ENCODE measurements around the gene PLA1A. TPM values are rescaled to one million over a fixed set of nuclear protein-coding genes. Genes with fewer than 3 reads are reported as not detected.

Gene PLA1A
- total RNA-seq, 2 donors from 2014 or later, result 0.58 to 1.3 TPM

- intact Hi-C loops (cut with DNase I), result no loop called here
- no peak for DNase-seq
- no peak overlapping the region for H3K27ac ChIP-seq
Measured at GRCh38 chr3:119601154-119601553, 3.5 kb downstream of the PLA1A start.

GRCh38 chr3:119602676-119603075 is 5.0 kb downstream of the PLA1A start:
- Histone ChIP-seq H3K4me3 (no peak overlapping the region), H3K36me3 (no peaks in the 10 kb centered on the region), H3K4me1 (no peaks in the 10 kb centered on the region), H3K9me3 (no peaks in the 10 kb centered on the region), H3K9ac (ENCODE audit: low read depth in 2 of 2, low read length in 2 of 2) (no peak overlapping the region), H3K27me3 (no peaks in the 10 kb centered on the region), H3K27ac (no peak overlapping the region)
- intact Hi-C loops (cut with DNase I), result no loop called here
- TF ChIP-seq, protein P1, sequence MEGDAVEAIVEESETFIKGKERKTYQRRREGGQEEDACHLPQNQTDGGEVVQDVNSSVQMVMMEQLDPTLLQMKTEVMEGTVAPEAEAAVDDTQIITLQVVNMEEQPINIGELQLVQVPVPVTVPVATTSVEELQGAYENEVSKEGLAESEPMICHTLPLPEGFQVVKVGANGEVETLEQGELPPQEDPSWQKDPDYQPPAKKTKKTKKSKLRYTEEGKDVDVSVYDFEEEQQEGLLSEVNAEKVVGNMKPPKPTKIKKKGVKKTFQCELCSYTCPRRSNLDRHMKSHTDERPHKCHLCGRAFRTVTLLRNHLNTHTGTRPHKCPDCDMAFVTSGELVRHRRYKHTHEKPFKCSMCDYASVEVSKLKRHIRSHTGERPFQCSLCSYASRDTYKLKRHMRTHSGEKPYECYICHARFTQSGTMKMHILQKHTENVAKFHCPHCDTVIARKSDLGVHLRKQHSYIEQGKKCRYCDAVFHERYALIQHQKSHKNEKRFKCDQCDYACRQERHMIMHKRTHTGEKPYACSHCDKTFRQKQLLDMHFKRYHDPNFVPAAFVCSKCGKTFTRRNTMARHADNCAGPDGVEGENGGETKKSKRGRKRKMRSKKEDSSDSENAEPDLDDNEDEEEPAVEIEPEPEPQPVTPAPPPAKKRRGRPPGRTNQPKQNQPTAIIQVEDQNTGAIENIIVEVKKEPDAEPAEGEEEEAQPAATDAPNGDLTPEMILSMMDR (IDR thresholded peaks at IDR 0.05), result no peak
- no peak for DNase-seq

More at GRCh38 chr3:119601154-119601553, 3.5 kb downstream of the PLA1A start:
- H3K4me1 ChIP-seq, result no peaks in the 10 kb centered on the region
- no peaks in the 10 kb centered on the region for H3K27me3 ChIP-seq
- no peaks in the 10 kb centered on the region for H3K36me3 ChIP-seq
- no peaks in the 10 kb centered on the region for H3K9me3 ChIP-seq
- H3K4me3 ChIP-seq, result no peak overlapping the region
- TF ChIP-seq, protein P1 (IDR thresholded peaks at IDR 0.05), result no peak
- no peak overlapping the region for H3K9ac ChIP-seq (ENCODE audit: low read depth in 2 of 2, low read length in 2 of 2)

DNA sequence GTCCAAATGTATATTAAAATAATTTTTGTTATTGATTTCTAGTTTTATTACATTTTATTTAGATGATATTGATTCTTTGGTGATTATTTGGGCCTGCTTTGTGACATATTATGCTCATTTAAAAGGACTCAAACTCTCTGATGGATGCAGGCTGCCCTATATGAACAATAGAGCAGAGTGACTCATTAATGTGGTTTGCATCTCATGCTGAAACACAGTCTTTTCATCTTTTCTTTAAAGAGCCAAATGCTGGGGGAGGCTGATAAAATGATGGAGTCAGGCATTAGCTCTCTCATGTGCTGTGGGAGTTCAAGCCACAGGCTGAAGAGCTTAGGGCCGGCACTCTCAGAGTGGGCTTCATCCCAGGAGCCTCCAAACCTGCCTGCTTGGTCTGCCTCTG is 7.2 kb downstream of the PLA1A start:
- Histone ChIP-seq H3K36me3 (no peaks in the 10 kb centered on the region), H3K27me3 (no peaks in the 10 kb centered on the region), H3K4me3 (no peak overlapping the region), H3K9ac (ENCODE audit: low read depth in 2 of 2, low read length in 2 of 2) (no peak overlapping the region), H3K9me3 (no peaks in the 10 kb centered on the region), H3K4me1 (no peaks in the 10 kb centered on the region), H3K27ac (no peak overlapping the region)
- no peak for DNase-seq
- TF ChIP-seq, protein P1 (IDR thresholded peaks at IDR 0.05), result no peak
- intact Hi-C loops (cut with DNase I), result no loop called here

GRCh38 chr3:119608405-119609000 is 10.8 kb downstream of the PLA1A start:
- no peak for DNase-seq

GRCh38 chr3:119609301-119609700 is 11.6 kb downstream of the PLA1A start:
- no peak for DNase-seq
- TF ChIP-seq, protein P1 (IDR thresholded peaks at IDR 0.05), result no peak

More at GRCh38 chr3:119608405-119609000, 10.8 kb downstream of the PLA1A start:
- Histone ChIP-seq H3K4me1 (no peaks in the 10 kb centered on the region), H3K27me3 (no peaks in the 10 kb centered on the region), H3K27ac (no peak overlapping the region), H3K9me3 (no peaks in the 10 kb centered on the region), H3K4me3 (no peak overlapping the region), H3K36me3 (no peaks in the 10 kb centered on the region), H3K9ac (ENCODE audit: low read depth in 2 of 2, low read length in 2 of 2) (no peak overlapping the region)
- intact Hi-C loops (cut with DNase I), result no loop called here
- TF ChIP-seq, protein P1 (IDR thresholded peaks at IDR 0.05), result no peak

More at GRCh38 chr3:119609301-119609700, 11.6 kb downstream of the PLA1A start:
- intact Hi-C loops (cut with DNase I), result no loop called here
- Histone ChIP-seq H3K36me3 (no peaks in the 10 kb centered on the region), H3K27me3 (no peaks in the 10 kb centered on the region), H3K4me3 (no peak overlapping the region), H3K27ac (no peak overlapping the region), H3K4me1 (no peaks in the 10 kb centered on the region), H3K9ac (ENCODE audit: low read depth in 2 of 2, low read length in 2 of 2) (no peak overlapping the region), H3K9me3 (no peaks in the 10 kb centered on the region)

Data from colonic mucosa (tissue), 4 donors.